HepG2 (cell line): Measurements from ENCODE around the gene SMPD3. TPM values are rescaled to one million over a fixed set of nuclear protein-coding genes. Genes with fewer than 3 reads are reported as not detected.
A peak's percentile ranks its signal among the peaks of the same experiment; 100 is the strongest.

ENCODE experiments used
- KLF16 ChIP-seq, 2 experiments: sonication (generic) in 1 of 2; formaldehyde crosslinking in 1 of 2; IDR thresholded peaks; 2 replicates each; pipeline versions ENCODE4 v1.6.1 to v1.8.0; 2016 to 2023; ENCODE audit warnings: missing genetic modification reagents in 2 of 2, missing compliant biosample characterization in 1 of 2
- KLF6 ChIP-seq: IDR thresholded peaks from 2 replicates; pipeline ENCODE4 v1.8.0; 2016; ENCODE audit warnings: missing biosample characterization, missing genetic modification reagents
- NAIF1 ChIP-seq: sonication (generic); formaldehyde crosslinking; IDR thresholded peaks from 2 replicates; pipeline ENCODE4 v1.5.0; 2020; ENCODE audit warnings: mild to moderate bottlenecking, missing genetic modification reagents, borderline replicate concordance
- PAWR ChIP-seq: sonication (generic); formaldehyde crosslinking; IDR thresholded peaks from 2 replicates; pipeline ENCODE4 v1.4.0; 2020; ENCODE audit warnings: missing genetic modification reagents, mild to moderate bottlenecking, borderline replicate concordance
- SRSF9 ChIP-seq: fragments of 200-400 bp; formaldehyde crosslinking; IDR thresholded peaks from 2 replicates; pipeline ENCODE4 v1.6.1; 2018; ENCODE audit warnings: borderline replicate concordance, mild to moderate bottlenecking, low read depth, low read length; ENCODE audit not compliant: insufficient read depth, poor library complexity, severe bottlenecking
- YY1 ChIP-seq: IDR thresholded peaks from 2 replicates; pipeline ENCODE4 v1.6.1; 2011; ENCODE audit warnings: low read length, low read depth, moderate library complexity, mild to moderate bottlenecking; ENCODE audit not compliant: insufficient read depth, insufficient replicate concordance
- ZFX ChIP-seq: sonication (generic); formaldehyde crosslinking; IDR thresholded peaks from 2 replicates; pipeline ENCODE4 v1.4.0; 2020; ENCODE audit warnings: mild to moderate bottlenecking, low read depth, missing genetic modification reagents, moderate library complexity
- ZNF253 ChIP-seq: sonication (generic); formaldehyde crosslinking; IDR thresholded peaks from 2 replicates; pipeline ENCODE4 v1.8.0; 2022; ENCODE audit warnings: mild to moderate bottlenecking, missing genetic modification reagents, borderline replicate concordance
- ZNF430 ChIP-seq: sonication (generic); formaldehyde crosslinking; IDR thresholded peaks from 2 replicates; pipeline ENCODE4 v1.9.0; 2021; ENCODE audit warnings: mild to moderate bottlenecking, missing genetic modification reagents
- ZNF724P ChIP-seq: sonication (generic); formaldehyde crosslinking; IDR thresholded peaks from 2 replicates; pipeline ENCODE4 v1.8.0; 2022; ENCODE audit warnings: missing genetic modification reagents, borderline replicate concordance
- ZNF83 ChIP-seq: sonication (generic); formaldehyde crosslinking; IDR thresholded peaks from 2 replicates; pipeline ENCODE4 v1.4.0; 2020; ENCODE audit warnings: missing genetic modification reagents, mild to moderate bottlenecking, borderline replicate concordance
- ZNF841 ChIP-seq: sonication (generic); formaldehyde crosslinking; IDR thresholded peaks from 2 replicates; pipeline ENCODE4 v1.8.1; 2023; ENCODE audit warnings: missing genetic modification reagents, borderline replicate concordance
- polyA plus RNA-seq, 8 experiments: library from polyadenylated mRNA; depleted of rRNA in 3 of 8; stranded (reverse) in 7 of 8; unstranded in 1 of 8; fragments of >200 nt; fragmentation: Illumina TruSeq in 4 of 8; extraction: Trizol in 4 of 8; gene quantifications; 2 replicates each; pipeline versions ENCODE4 v1.2.1 to v1.2.3, GENCODE V29; 2011 to 2016; ENCODE audit warnings: low read depth in 4 of 8, missing spikeins in 1 of 8, mixed read lengths in 1 of 8; ENCODE audit not compliant: insufficient read depth in 1 of 8
- total RNA-seq, 5 experiments: library from RNA; depleted of rRNA; stranded (reverse); fragments of >200 nt; fragmentation: Illumina TruSeq; extraction: Trizol; gene quantifications; 2 replicates each; pipeline ENCODE4 v1.2.3, GENCODE V29; 2016; ENCODE audit warnings: low read depth in 1 of 5
- TF ChIP-seq, protein P1 (sequence below): sonication (generic); formaldehyde crosslinking; IDR thresholded peaks from 2 replicates; pipeline ENCODE4 v1.4.0; 2020; ENCODE audit warnings: mild to moderate bottlenecking, missing genetic modification reagents
- TF ChIP-seq, protein P2 (sequence below): sonication (generic); formaldehyde crosslinking; IDR thresholded peaks from 2 replicates; pipeline ENCODE4 v1.5.0; 2020; ENCODE audit warnings: mild to moderate bottlenecking, missing genetic modification reagents, borderline replicate concordance
- TF ChIP-seq, protein P3 (sequence below): IDR thresholded peaks from 2 replicates; pipeline ENCODE4 v1.6.1; 2016; ENCODE audit warnings: mild to moderate bottlenecking
- TF ChIP-seq, protein P4 (sequence below): sonication (generic); formaldehyde crosslinking; IDR thresholded peaks from 2 replicates; pipeline ENCODE4 v1.4.0; 2020; ENCODE audit warnings: missing genetic modification reagents
- TF ChIP-seq, protein P5 (sequence below): sonication (generic); formaldehyde crosslinking; IDR thresholded peaks from 2 replicates; pipeline ENCODE4 v1.4.0; 2020; ENCODE audit warnings: mild to moderate bottlenecking, low read depth, missing genetic modification reagents

The SMPD3 gene
- total and polyA plus RNA-seq, 2 of the 13 experiments (the other 11 are each of a cell fraction or from before 2014, with no cell fraction given): 0.07 to 0.32 TPM

DNA sequence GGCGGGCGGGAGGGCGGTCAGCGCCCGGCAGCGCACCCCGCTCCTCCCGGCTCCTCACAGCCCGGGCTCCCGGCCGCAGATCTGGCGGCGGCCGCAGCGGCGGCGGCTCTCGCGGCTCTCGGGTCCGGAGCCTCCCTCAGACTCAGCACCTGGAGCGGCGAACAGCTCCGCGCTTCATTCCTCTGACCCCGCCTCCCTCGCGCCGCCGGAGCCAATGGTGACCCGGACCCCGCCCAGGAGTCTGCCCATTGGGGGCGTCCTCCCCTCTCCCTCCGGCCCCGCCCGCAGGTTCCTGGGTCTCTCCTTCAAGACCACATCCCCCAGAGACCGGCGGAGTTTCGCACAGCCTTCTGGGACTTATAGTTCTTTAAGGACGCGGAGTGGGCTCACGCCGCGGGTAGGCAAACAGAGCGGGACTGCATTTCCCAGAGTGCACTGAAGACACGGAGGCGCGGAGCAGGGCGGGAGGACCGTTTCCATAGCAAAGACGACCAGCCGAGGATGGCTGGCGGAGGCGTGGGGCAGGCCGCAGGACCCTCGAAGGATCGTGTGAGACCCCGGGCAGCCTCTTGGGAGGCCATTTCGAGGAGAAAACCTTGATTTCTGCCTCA lies at the start of gene SMPD3 (continued):
- TF ChIP-seq, protein P1, sequence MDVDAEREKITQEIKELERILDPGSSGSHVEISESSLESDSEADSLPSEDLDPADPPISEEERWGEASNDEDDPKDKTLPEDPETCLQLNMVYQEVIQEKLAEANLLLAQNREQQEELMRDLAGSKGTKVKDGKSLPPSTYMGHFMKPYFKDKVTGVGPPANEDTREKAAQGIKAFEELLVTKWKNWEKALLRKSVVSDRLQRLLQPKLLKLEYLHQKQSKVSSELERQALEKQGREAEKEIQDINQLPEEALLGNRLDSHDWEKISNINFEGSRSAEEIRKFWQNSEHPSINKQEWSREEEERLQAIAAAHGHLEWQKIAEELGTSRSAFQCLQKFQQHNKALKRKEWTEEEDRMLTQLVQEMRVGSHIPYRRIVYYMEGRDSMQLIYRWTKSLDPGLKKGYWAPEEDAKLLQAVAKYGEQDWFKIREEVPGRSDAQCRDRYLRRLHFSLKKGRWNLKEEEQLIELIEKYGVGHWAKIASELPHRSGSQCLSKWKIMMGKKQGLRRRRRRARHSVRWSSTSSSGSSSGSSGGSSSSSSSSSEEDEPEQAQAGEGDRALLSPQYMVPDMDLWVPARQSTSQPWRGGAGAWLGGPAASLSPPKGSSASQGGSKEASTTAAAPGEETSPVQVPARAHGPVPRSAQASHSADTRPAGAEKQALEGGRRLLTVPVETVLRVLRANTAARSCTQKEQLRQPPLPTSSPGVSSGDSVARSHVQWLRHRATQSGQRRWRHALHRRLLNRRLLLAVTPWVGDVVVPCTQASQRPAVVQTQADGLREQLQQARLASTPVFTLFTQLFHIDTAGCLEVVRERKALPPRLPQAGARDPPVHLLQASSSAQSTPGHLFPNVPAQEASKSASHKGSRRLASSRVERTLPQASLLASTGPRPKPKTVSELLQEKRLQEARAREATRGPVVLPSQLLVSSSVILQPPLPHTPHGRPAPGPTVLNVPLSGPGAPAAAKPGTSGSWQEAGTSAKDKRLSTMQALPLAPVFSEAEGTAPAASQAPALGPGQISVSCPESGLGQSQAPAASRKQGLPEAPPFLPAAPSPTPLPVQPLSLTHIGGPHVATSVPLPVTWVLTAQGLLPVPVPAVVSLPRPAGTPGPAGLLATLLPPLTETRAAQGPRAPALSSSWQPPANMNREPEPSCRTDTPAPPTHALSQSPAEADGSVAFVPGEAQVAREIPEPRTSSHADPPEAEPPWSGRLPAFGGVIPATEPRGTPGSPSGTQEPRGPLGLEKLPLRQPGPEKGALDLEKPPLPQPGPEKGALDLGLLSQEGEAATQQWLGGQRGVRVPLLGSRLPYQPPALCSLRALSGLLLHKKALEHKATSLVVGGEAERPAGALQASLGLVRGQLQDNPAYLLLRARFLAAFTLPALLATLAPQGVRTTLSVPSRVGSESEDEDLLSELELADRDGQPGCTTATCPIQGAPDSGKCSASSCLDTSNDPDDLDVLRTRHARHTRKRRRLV (CRISPR knock-in tag): no peak
- TF ChIP-seq ZNF430 (CRISPR knock-in tag) (peak; percentile 76; the same call in 1 of the 2 replicates), KLF16 (CRISPR knock-in tag; IDR thresholded peaks at IDR 0.05) (peak in 1 of 2 experiments; percentile 96; a peak in 2 of 4 replicates), PAWR (CRISPR knock-in tag) (no peak), ZFX (peak; percentile 86), YY1 (peak; percentile 56), ZNF841 (CRISPR knock-in tag) (no peak), ZNF83 (CRISPR knock-in tag) (no peak; the same call in 1 of the 2 replicates), NAIF1 (CRISPR knock-in tag) (no peak), KLF6 (CRISPR knock-in tag) (peak; percentile 97), SRSF9 (no peak), ZNF253 (CRISPR knock-in tag) (no peak), ZNF724P (no peak)
- TF ChIP-seq, protein P2, sequence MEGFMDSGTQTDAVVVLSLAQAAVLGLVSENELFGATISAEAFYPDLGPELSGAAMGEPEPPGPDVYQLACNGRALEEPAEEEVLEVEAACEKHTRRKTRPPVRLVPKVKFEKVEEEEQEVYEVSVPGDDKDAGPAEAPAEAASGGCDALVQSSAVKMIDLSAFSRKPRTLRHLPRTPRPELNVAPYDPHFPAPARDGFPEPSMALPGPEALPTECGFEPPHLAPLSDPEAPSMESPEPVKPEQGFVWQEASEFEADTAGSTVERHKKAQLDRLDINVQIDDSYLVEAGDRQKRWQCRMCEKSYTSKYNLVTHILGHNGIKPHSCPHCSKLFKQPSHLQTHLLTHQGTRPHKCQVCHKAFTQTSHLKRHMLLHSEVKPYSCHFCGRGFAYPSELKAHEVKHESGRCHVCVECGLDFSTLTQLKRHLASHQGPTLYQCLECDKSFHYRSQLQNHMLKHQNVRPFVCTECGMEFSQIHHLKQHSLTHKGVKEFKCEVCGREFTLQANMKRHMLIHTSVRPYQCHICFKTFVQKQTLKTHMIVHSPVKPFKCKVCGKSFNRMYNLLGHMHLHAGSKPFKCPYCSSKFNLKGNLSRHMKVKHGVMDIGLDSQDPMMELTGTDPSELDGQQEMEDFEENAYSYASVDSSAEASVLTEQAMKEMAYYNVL (CRISPR knock-in tag): no peak
- TF ChIP-seq, protein P3, sequence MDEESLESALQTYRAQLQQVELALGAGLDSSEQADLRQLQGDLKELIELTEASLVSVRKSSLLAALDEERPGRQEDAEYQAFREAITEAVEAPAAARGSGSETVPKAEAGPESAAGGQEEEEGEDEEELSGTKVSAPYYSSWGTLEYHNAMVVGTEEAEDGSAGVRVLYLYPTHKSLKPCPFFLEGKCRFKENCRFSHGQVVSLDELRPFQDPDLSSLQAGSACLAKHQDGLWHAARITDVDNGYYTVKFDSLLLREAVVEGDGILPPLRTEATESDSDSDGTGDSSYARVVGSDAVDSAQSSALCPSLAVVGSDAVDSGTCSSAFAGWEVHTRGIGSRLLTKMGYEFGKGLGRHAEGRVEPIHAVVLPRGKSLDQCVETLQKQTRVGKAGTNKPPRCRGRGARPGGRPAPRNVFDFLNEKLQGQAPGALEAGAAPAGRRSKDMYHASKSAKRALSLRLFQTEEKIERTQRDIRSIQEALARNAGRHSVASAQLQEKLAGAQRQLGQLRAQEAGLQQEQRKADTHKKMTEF: peak; percentile 87
- TF ChIP-seq, protein P4, sequence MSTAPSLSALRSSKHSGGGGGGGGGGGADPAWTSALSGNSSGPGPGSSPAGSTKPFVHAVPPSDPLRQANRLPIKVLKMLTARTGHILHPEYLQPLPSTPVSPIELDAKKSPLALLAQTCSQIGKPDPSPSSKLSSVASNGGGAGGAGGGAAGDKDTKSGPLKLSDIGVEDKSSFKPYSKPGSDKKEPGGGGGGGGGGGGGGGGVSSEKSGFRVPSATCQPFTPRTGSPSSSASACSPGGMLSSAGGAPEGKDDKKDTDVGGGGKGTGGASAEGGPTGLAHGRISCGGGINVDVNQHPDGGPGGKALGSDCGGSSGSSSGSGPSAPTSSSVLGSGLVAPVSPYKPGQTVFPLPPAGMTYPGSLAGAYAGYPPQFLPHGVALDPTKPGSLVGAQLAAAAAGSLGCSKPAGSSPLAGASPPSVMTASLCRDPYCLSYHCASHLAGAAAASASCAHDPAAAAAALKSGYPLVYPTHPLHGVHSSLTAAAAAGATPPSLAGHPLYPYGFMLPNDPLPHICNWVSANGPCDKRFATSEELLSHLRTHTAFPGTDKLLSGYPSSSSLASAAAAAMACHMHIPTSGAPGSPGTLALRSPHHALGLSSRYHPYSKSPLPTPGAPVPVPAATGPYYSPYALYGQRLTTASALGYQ (CRISPR knock-in tag): peak; percentile 68; the same call in 1 of the 2 replicates
- TF ChIP-seq, protein P5, sequence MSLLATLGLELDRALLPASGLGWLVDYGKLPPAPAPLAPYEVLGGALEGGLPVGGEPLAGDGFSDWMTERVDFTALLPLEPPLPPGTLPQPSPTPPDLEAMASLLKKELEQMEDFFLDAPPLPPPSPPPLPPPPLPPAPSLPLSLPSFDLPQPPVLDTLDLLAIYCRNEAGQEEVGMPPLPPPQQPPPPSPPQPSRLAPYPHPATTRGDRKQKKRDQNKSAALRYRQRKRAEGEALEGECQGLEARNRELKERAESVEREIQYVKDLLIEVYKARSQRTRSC: 0 out of 2 replicates have a peak, but pooled peaks have one; percentile 57
